ENCODE results near the gene CCDC121.
A peak's percentile ranks its signal among the peaks of the same experiment; 100 is the strongest.

Gene CCDC121

GRCh38 chr2:27584597-27584996, 44.2 kb downstream of the CCDC121 start:
- Histone ChIP-seq H3K27me3 (ENCODE audit: control insufficient read depth in 1 of 2, insufficient read depth in 2 of 2, low read length in 2 of 2) (no peaks in the 10 kb centered on the region), H3K9ac (ENCODE audit: low read depth in 1 of 2, low read length in 2 of 2) (no peak overlapping the region), H3K9me3 (ENCODE audit: control insufficient read depth in 1 of 2, low read length in 2 of 2) (peaks cover 0 to 5% of the 10 kb centered on the region in 2 donors), H3K36me3 (ENCODE audit: control insufficient read depth in 1 of 2, insufficient read depth in 2 of 2, low read length in 2 of 2) (no peaks in the 10 kb centered on the region), H3K4me1 (ENCODE audit: control insufficient read depth in 1 of 2, insufficient read depth in 2 of 2, low read length in 2 of 2) (peaks cover 17 to 18% of the 10 kb centered on the region in 2 donors), H3K27ac (ENCODE audit: low read depth, low read length) (no peak overlapping the region), H3K4me3 (ENCODE audit: low read depth in 1 of 2, low read length in 2 of 2) (peak overlapping the region in 1 of 2 donors; percentile 80)

- Histone ChIP-seq H3K27me3 (ENCODE audit: control insufficient read depth in 1 of 2, insufficient read depth in 2 of 2, low read length in 2 of 2) (no peaks in the 10 kb centered on the region), H3K4me1 (ENCODE audit: control insufficient read depth in 1 of 2, insufficient read depth in 2 of 2, low read length in 2 of 2) (peaks cover 17 to 18% of the 10 kb centered on the region in 2 donors), H3K9ac (ENCODE audit: low read depth in 1 of 2, low read length in 2 of 2) (peak overlapping the region; percentile 61 to 81), H3K9me3 (ENCODE audit: control insufficient read depth in 1 of 2, low read length in 2 of 2) (peaks cover 5% of the 10 kb centered on the region in 2 donors), H3K27ac (ENCODE audit: low read depth, low read length) (no peak overlapping the region), H3K36me3 (ENCODE audit: control insufficient read depth in 1 of 2, insufficient read depth in 2 of 2, low read length in 2 of 2) (no peaks in the 10 kb centered on the region), H3K4me3 (ENCODE audit: low read depth in 1 of 2, low read length in 2 of 2) (peak overlapping the region; percentile 80 to 88)
Observed at GRCh38 chr2:27583390-27583915, 45.4 kb downstream of the CCDC121 start.

GRCh38 chr2:27582695-27583389, 46.0 kb downstream of the CCDC121 start, which contains the start of gene ZNF512:
Gene ZNF512 (plus strand): TSS chr2:27583042. CDS start chr2:27583113, 71 bp downstream.
- Histone ChIP-seq H3K27me3 (ENCODE audit: control insufficient read depth in 1 of 2, insufficient read depth in 2 of 2, low read length in 2 of 2) (no peaks in the 10 kb centered on the region), H3K9ac (ENCODE audit: low read depth in 1 of 2, low read length in 2 of 2) (peak within 1 kb of the TSS; percentile 61 to 81), H3K4me1 (ENCODE audit: control insufficient read depth in 1 of 2, insufficient read depth in 2 of 2, low read length in 2 of 2) (peaks cover 17 to 18% of the 10 kb centered on the region in 2 donors), H3K27ac (ENCODE audit: low read depth, low read length) (no peak within 1 kb of the TSS), H3K4me3 (ENCODE audit: low read depth in 1 of 2, low read length in 2 of 2) (peak within 1 kb of the TSS; percentile 80 to 88), H3K36me3 (ENCODE audit: control insufficient read depth in 1 of 2, insufficient read depth in 2 of 2, low read length in 2 of 2) (no peaks in the 10 kb centered on the region), H3K9me3 (ENCODE audit: control insufficient read depth in 1 of 2, low read length in 2 of 2) (peaks cover 5 to 9% of the 10 kb centered on the region in 2 donors)

GRCh38 chr2:27582129-27582694, 46.6 kb downstream of the CCDC121 start:
- H3K9ac ChIP-seq (ENCODE audit: low read depth in 1 of 2, low read length in 2 of 2): no peak overlapping the region
- H3K27me3 ChIP-seq (ENCODE audit: control insufficient read depth in 1 of 2, insufficient read depth in 2 of 2, low read length in 2 of 2): no peaks in the 10 kb centered on the region
- H3K4me1 ChIP-seq (ENCODE audit: control insufficient read depth in 1 of 2, insufficient read depth in 2 of 2, low read length in 2 of 2): peaks cover 17 to 18% of the 10 kb centered on the region in 2 donors
- no peak overlapping the region for H3K27ac ChIP-seq (ENCODE audit: low read depth, low read length)
- peak overlapping the region; percentile 80 to 88 for H3K4me3 ChIP-seq (ENCODE audit: low read depth in 1 of 2, low read length in 2 of 2)
- peaks cover 5 to 14% of the 10 kb centered on the region in 2 donors for H3K9me3 ChIP-seq (ENCODE audit: control insufficient read depth in 1 of 2, low read length in 2 of 2)
- H3K36me3 ChIP-seq (ENCODE audit: control insufficient read depth in 1 of 2, insufficient read depth in 2 of 2, low read length in 2 of 2): no peaks in the 10 kb centered on the region

GRCh38 chr2:27581417-27582128, 47.2 kb downstream of the CCDC121 start:
- peaks cover 17 to 18% of the 10 kb centered on the region in 2 donors for H3K4me1 ChIP-seq (ENCODE audit: control insufficient read depth in 1 of 2, insufficient read depth in 2 of 2, low read length in 2 of 2)
- no peak overlapping the region for H3K4me3 ChIP-seq (ENCODE audit: low read depth in 1 of 2, low read length in 2 of 2)
- no peak overlapping the region for H3K27ac ChIP-seq (ENCODE audit: low read depth, low read length)
- H3K9ac ChIP-seq (ENCODE audit: low read depth in 1 of 2, low read length in 2 of 2): no peak overlapping the region
- H3K9me3 ChIP-seq (ENCODE audit: control insufficient read depth in 1 of 2, low read length in 2 of 2): peaks cover 5 to 21% of the 10 kb centered on the region in 2 donors
- no peaks in the 10 kb centered on the region for H3K27me3 ChIP-seq (ENCODE audit: control insufficient read depth in 1 of 2, insufficient read depth in 2 of 2, low read length in 2 of 2)
- no peaks in the 10 kb centered on the region for H3K36me3 ChIP-seq (ENCODE audit: control insufficient read depth in 1 of 2, insufficient read depth in 2 of 2, low read length in 2 of 2)
